ENCODE measurements around the gene PLP2. TPM values are rescaled to one million over a fixed set of nuclear protein-coding genes. Genes with fewer than 3 reads are reported as not detected.
"Not testable (repeated sequence)": the region's sequence is repeated elsewhere in the genome, so short reads cannot be mapped to it uniquely, and the experiment has no call there.

The PLP2 gene
- total and polyA plus RNA-seq, 8 donors = 42.7 to 241 (median 53.5) TPM

- no peaks in the 10 kb centered on the region for H3K9me3 ChIP-seq
- ATAC-seq (no peak), DNase-seq (no peak)
- H3K27me3 ChIP-seq = no peaks in the 10 kb centered on the region
- H3K4me1 ChIP-seq = peaks cover 5 to 27% of the 10 kb centered on the region in 2 donors
- H3K4me3 ChIP-seq = peak overlapping the region in 1 of 2 donors; percentile 38
- H3K27ac ChIP-seq = peak overlapping the region; percentile 92 to 98
- H3K36me3 ChIP-seq = no peaks in the 10 kb centered on the region
- intact Hi-C loops (cut with DNase I) = no loop called here
- TF ChIP-seq, protein P1, sequence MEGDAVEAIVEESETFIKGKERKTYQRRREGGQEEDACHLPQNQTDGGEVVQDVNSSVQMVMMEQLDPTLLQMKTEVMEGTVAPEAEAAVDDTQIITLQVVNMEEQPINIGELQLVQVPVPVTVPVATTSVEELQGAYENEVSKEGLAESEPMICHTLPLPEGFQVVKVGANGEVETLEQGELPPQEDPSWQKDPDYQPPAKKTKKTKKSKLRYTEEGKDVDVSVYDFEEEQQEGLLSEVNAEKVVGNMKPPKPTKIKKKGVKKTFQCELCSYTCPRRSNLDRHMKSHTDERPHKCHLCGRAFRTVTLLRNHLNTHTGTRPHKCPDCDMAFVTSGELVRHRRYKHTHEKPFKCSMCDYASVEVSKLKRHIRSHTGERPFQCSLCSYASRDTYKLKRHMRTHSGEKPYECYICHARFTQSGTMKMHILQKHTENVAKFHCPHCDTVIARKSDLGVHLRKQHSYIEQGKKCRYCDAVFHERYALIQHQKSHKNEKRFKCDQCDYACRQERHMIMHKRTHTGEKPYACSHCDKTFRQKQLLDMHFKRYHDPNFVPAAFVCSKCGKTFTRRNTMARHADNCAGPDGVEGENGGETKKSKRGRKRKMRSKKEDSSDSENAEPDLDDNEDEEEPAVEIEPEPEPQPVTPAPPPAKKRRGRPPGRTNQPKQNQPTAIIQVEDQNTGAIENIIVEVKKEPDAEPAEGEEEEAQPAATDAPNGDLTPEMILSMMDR (IDR thresholded peaks at IDR 0.05) = no peak
These were observed 4.0 kb upstream of the PLP2 start for GRCh38 chrX:49167740-49168108.

DNA sequence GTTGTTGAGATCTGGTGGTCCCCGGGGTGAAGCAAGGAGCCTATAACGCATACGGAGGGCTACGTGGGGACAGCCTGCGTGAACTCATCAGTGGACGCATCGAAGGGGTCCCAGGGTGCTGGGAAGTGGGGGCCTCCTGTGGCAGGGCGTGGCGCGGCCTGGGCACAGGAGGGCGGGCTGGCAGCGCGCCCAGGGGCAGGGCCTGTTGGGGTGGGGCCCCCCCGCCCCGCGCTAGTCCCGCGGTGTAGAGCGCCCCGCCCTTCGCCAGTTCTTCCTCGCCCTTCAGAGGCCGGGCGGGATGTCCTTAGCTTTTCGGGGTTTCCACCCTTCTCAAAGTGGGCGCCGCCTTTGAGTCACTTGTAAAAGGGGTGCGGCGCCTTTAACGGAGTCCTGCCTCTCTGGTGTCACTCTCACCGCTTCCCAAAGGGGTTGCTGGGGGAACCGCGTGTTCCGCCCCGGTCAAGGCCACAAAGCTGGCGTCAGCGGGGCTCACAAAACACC lies 632 bp downstream of the PLP2 start:
- H3K27me3 ChIP-seq = no peaks in the 10 kb centered on the region
- peak; percentile 80 for ATAC-seq
- DNase-seq = peak in 2 of 4 donors; percentile 83 to 92

GRCh38 chrX:49173544-49173943 lies 1.8 kb downstream of the PLP2 start:
- H3K9me3 ChIP-seq; intact Hi-C loops (cut with DNase I); ATAC-seq; H3K27me3 ChIP-seq; DNase-seq; H3K27ac ChIP-seq: not testable (repeated sequence)
- Histone ChIP-seq H3K4me1 (peaks cover 0 to 37% of the 10 kb centered on the region in 2 donors), H3K36me3 (peaks cover 0 to 49% of the 10 kb centered on the region in 2 donors), H3K4me3 (peak overlapping the region in 1 of 2 donors; percentile 60)

More for the DNA sequence above, 632 bp downstream of the PLP2 start:
- Histone ChIP-seq H3K27ac (peak overlapping the region; percentile 73 to 91), H3K36me3 (peaks cover 0 to 37% of the 10 kb centered on the region in 2 donors), H3K4me1 (peaks cover 0 to 48% of the 10 kb centered on the region in 2 donors), H3K4me3 (peak overlapping the region; percentile 48 to 60), H3K9me3 (no peaks in the 10 kb centered on the region)
- TF ChIP-seq, protein P1 (IDR thresholded peaks at IDR 0.05) = no peak
- intact Hi-C loops (cut with DNase I) = no loop called here

DNA sequence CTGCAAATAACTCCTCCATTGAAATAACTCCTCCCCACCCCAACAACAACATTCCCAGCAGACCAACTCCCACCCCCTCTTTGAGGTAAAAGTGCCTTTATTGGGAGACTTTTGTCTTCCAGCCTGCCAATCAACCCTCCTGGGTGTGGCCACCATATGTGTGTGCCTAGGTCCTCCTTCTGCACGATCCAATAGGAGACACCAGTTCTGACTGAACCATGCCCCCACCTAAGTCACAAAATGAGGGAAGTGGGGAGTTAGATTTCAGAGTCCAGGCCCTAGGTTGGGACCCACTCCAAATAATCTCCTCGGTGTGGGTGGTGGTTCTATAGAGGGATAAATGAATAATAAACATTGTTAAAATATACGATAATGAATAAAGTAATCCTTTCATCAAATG lies 3.0 kb downstream of the PLP2 start:
- H3K4me1 ChIP-seq = peaks cover 0 to 31% of the 10 kb centered on the region in 2 donors
- no peak for ATAC-seq
- DNase-seq = no peak
- TF ChIP-seq, protein P1 (IDR thresholded peaks at IDR 0.05) = no peak
- no peaks in the 10 kb centered on the region for H3K9me3 ChIP-seq
- H3K36me3 ChIP-seq = peaks cover 0 to 61% of the 10 kb centered on the region in 2 donors
- intact Hi-C loops (cut with DNase I) = no loop called here
- no peak overlapping the region for H3K4me3 ChIP-seq
- no peak overlapping the region for H3K27ac ChIP-seq
- no peaks in the 10 kb centered on the region for H3K27me3 ChIP-seq

DNA sequence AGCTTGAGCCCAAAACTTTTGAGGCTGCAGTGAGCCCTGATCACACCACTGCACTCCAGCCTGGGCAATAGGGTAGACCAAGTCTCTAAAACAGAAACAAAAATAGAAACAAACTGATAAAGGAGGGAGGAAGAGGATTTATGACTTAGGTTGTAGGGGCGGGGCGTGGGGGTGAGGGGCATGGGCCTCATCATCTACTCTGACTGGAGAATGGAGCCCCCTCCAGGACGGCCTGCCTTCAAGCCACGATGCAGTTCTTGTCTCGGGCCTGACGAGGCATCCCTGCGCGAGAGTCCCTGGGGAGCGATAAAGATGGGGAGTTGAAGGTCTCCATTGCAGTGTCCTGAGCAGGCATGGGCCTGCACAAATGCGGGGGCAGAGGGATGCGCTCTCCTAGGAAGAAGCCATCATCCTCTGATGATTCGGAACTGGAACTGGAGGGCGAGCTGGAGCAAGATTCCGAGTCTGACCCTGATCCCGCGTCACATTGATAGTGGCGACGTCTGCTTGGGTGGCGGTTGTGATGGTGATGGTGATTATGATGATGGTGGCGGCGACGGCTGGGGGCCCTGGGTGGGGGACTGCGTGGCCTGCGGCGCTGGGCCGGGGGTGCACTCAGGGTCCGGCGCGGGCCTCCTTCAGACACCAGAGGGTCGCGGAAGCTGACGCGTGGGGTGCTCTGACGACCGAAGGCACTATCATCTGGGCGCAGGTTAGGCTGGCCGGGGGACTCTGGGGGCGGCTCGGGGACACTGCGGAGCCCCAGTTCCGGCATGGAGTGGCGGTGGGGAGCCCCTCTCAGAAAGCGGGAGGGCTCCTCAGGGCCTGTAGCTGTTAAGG lies 4.0 kb downstream of the PLP2 start:
- Histone ChIP-seq H3K4me3 (no peak overlapping the region), H3K4me1 (peaks cover 0 to 31% of the 10 kb centered on the region in 2 donors), H3K9me3 (no peaks in the 10 kb centered on the region), H3K27ac (peak overlapping the region in 1 of 2 donors; percentile 75), H3K36me3 (peaks cover 0 to 66% of the 10 kb centered on the region in 2 donors), H3K27me3 (no peaks in the 10 kb centered on the region)
- no peak for DNase-seq
- TF ChIP-seq, protein P1 (IDR thresholded peaks at IDR 0.05) = no peak
- intact Hi-C loops (cut with DNase I) = no loop called here
- ATAC-seq = no peak

All from left lung (tissue), 10 donors.